Stimulated activated CD8-positive, alpha-beta memory T cell treated with anti-CD3 and anti-CD28 coated beads, Interleukin-7, amount 100 ng/mL, for 1 hour (primary cell): Measurements from ENCODE around the gene TESMIN.

Experiments
- DNase-seq, 2 donors: peaks; one replicate each; pipeline ENCODE4 v3.0.0-alpha.2; 2020; ENCODE audit warnings: low read depth in 2 of 2

Gene TESMIN

DNA sequence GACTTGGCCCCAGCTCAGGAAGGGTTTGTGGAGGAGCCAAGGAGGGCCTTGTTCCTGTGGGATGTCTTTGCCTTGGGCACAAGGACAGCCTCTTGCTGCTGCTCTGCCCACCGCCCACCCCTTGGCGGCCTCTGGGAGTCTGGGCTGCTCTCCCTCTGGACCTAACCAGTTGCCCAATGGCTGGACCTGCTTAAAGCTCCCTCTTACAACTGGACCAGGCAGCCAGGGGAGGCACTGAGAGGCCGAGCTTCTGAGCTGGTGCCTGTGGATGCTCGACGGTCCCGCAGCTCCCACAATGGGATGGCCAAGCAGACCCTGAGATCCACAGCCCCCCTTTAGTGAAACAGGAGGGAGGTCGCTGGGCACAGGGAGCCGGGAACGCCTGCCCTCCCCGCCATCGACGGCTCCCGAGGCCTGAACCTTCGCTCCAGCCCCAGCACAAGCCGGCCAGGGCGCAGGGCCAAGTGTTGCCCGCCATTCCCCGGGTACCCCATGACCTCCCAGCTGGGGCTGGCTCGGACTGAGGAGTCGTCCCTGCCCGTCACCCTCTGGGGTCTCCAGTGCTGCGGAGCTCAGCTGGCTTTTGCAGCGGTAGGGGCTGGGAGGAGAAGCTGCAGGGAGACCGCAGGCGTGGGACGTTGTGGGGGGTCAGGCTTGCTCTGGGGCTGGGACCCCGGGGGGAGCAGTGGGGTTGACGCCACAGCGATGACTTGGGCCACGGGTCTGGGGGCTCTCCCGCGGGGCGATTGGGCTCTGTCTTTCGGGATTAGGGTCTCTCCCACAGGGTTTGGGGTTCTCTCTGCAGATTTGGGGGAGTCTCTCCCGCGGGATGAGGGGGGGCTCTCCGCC lies 67.6 kb downstream of the TESMIN start:
- DNase-seq = no peak

DNA sequence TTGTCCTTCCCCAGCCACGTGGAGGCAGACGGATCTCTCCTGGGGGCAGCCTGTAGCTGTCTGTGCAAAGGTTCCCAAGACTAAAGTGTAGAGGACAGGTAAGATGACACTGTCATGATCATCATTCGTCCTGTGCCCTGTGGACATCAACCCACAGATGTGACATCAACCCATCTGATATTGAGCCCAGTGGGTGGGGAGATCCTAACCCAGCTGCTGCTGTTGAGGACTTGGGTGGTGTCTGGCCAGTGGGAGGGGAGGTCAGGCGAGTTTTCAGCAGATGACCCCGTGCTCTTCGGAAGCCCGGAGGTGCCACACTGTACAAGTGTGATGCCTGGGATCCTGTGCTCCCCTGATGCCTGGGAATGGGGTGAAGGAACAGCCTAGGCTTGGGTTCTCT lies 68.2 kb downstream of the TESMIN start:
- no peak for DNase-seq

DNA sequence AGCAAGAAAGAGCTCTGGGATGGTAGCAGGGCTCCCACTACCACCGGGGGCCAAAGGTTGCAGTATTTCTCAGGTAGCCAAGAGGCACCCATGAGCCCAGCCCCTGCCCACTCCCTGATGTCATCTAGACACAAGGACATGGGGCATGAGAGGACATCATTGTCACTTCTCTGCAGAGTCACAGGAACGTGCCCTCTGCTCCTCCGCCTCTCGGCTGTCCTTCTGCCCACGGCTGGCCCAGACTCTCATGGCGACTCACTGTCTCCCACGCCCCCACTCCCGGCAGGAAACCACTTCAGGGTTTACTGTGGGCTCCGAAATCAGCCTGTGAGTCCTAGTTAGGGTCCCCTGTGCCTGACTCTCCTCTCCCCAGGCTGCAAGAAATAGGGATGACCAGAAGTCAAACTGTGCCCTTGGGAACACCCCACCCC lies 68.8 kb downstream of the TESMIN start:
- no peak for DNase-seq

DNA sequence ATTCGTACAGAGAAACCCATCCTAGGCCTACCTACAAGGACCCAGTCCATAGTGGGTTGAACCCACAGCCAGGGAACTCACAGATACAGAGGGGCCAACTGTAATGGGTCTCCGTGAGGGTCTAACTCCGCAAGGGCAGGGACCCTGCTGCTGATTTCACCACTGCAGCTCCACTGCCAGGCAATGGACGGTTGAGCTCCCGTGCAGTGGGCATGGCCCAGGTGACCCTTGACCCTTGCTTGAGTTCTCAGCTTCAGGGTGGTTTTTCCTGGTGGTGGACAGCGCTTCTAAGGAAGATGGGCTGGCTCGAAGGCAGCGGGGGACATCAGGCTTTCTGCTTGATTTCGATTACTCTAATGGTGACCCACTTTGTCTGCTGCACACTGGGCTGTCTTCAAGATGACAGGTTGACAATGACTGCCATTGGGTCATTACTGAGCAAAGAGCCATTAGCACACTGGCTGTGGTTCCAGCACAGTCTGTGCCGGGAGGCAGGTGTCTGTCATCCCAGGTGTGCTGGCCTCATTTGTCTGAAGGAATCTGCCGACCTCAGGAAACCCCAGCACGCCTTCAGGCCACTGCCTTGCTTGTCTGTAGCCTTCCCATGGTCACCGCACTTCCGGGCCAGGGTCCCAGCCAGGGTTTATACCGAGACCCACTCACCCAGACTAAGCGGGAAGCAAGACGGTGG lies 70.6 kb downstream of the TESMIN start:
- no peak for DNase-seq

DNA sequence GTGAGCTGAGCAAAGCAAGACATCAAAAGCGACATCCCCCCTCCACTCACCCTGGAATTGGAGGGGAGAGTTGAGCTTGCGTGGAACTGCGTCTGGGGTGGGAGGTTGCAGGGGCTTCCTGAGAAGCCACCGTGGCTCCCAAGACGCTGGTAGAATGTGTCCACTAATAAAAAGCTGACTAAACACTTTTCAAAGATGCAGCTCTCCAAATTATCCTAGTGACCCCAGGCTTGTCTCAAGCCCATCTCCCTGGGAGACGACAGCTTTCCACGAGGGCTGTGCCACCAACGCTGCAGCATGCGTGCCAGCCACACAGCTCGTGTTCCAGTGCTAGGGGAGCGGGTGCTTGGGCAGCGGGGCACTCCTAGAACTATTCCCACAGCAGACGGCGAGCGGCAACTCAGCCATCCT lies 73.3 kb downstream of the TESMIN start:
- no peak for DNase-seq

DNA sequence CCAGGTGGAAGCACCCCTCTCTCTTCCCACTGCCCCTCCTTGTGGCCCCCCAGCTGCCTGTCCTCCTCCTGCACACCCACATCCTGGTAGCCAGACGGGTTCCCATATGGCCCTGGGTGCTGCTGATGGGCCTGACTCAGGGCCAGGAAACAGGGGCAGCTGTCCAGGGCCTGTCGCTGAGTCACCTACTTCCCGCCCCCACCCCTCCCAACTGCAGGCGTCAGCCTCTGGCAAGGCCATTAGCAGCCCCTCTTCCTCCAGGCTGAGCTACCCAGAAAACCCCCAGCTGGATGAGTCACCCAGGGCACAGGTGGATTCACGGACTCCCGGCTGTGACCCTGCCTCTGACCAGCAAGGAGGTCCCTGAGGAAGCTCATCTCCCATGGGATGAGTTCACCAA lies 73.9 kb downstream of the TESMIN start:
- no peak for DNase-seq

DNA sequence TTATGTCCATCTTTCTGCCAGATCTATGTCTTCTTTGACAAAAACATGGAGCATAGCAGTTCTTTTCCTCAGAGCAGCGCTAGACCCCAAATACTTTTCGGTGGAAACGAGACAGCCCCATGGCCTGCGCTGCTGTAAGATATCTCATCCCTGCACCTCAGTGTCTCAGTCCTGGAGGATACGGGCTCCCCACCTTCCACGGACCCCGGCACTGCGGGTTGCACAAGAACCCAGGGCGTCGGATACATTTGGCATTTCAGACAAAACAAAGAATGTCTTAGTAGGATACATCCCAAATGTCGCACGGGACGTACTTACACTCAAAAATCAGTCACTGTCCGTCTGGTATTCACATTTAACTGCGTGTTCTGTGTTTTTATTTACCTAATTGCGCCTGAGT lies 76.9 kb downstream of the TESMIN start:
- no peak for DNase-seq

DNA sequence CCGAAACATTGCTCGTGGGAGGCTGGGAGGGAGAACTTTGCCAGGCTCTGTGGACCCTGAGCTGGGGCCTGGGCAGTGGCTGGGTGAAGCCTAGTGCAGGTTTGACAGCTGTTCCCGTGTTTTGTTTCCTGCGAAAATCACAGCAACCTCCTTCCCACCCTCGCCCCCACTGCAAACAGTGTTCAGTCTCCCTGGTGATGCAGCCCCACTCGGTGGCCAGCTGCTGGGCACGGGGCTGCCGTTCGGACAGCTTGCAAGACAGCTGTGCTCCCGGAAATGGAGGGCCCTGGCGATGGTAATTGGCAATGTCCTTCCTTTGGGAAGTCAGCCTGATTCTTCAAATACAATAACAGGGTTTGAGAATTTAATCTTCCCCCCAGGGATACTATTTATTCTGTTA lies 77.3 kb downstream of the TESMIN start:
- no peak for DNase-seq

DNA sequence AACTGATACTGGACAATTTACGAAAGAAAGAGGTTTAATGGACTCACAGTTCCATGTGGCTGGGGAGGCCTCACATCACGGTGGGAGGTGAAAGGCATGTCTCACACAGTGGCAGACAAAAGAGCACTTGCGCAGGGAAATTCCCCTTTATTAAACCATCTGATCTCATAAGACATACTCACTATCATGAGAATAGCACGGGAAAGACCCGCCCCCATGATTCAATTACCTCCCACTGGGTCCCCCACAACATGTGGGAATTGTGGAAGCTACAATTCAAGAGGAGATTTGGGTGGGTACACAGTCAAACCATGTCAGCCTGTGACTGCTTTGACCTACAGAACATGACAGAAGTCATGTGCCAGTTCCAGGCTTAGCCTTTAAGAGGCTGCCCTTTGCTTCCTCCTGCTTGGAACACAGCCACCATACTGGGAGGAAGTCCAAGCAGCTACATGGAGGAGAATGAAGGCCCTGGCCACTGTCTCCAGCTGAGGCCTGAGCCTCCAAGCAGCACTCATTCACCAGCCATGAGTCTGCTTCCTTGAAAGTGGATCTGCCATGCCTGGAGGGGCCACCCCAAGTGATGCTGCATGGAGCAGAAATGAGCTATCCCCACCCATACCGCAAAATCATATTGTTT lies 77.9 kb downstream of the TESMIN start:
- DNase-seq = no peak

DNA sequence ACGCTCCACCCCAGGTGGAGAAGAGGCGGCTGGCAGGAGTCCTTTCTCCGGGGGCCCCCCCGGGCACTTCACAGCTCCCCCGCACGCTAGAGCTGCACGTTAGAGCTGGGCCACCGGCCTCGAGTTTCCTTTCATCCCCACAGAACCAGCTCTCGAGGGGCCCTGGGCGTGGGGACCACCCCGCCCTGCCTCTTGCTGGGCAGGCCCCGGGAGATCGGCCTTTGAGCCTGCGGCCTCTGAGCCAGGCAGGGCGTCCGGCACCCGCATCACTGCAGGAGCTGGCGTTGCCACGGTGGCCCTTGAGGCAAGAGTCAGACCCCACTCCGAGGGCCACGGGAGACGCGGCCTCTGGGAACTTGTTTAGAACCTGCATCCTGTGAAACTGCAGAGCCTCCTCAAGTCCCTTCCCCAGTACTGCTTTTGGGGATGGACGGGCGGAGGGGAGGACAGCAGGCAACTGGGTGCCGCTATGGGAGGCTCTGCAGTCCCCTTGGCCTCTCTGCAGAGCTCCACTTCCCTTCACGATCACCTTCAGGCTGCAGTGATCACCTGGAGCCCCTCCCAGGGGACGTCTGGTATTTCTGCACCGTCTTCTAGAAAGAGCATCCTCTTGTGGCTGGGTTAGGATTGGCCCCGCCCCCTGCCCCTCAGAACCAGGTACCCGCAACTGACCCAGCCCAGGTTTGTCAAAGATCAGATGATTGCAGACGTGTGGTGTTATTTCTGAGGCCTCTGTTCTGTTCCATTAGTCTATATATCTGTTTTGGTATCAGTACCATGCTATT lies 80.9 kb downstream of the TESMIN start:
- DNase-seq = no peak

DNA sequence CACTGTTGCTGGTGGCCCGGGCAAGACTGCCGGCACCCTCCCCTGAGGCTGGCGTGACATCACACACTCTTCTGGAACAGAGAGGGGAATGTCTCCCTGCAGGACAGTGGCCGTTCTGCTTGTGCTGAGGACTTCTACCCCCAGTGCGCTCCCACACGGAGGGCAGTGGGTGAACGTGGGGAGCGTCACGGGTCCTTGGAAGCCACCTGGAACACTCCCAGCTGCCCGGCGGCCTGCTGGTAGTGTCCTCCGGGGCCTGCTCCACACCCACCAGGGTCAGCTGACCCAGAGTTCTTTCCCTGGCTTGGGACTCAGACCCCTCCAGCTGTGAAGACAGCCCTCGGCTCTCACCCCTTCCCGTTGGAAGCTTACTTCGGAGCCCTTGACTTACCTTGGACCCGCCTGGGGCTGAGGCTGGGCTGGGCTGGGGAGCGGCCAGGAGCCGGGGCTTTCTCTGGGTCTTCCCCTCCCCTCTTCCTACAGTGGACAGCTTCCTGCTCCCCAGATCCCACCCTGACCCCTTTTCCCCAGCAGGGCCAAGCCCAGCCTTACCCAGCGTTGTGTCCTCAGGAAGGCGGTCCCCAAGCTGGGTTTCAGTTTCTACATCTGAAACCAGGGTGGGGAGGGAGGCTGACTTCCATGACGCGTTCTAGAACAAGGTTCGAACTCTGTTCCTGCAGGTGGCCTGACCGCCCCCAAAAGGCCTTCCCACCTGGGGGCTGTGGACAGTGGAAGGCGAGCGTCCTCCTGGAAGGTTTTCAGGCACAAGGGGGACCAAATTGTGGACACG lies 81.8 kb downstream of the TESMIN start:
- no peak for DNase-seq

DNA sequence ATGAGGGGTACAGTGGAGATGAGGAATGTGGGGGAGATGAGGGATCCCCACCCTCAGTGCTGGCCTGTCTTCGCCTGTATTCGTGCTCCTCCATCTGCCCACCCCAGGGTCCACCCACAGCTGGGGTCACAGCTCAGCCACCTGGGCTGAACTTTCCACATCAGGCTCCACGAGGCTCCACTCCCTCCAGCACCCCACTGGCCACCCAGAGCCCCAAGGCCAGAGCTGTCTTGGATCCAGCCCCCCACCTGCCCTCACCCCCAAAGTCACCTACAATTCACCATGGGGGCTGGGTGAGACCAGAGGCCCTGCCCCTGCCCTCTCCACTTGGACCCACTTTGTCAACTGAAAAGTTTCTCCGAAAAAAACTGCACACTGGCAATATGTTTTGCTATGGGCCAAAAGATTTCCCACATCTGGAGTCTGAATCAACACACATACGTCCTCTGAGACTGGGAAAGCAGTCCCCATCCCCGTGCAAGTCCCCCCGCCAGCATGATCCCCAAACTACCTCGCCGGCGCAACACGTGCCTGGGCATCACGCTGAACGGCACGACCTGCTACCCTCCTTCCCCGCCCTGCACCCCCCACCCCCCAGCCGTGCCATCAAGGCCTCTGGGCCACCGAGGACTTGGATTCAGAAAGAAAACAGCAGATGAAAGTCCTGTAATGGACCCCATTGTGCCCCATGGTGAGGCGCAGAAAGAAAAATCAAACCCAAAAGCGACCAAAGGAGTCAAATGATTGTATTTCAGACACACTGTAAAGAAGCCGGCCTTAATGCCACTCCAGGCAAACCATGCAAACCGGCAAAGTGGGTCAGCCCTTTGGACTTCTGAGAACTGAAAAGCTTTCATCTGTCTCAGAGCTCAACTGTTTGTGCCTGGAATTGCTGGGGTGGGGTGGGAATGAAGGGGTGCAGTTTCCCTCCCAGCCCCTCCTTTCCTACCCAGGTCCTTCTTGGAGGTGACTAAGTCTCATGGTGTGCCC lies 83.5 kb downstream of the TESMIN start:
- DNase-seq = no peak

DNA sequence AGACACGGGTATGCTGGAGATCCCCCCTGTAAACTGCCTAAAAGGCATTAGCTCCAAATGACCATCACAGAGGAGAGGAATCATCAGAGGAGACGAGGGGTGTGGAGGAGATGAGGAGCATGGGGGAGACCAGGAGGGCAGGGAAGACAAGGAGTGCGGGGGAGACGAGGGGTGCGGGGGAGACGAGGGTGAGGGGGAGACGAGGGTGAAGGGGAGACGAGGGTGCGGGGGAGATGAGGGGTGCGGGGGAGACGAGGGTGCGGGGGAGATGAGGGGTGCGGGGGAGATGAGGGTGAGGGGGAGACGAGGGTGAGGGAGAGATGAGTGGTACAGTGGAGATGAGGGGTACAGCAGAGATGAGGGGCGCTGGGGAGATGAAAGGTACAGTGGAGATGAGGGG lies 84.5 kb downstream of the TESMIN start:
- DNase-seq = no peak

DNA sequence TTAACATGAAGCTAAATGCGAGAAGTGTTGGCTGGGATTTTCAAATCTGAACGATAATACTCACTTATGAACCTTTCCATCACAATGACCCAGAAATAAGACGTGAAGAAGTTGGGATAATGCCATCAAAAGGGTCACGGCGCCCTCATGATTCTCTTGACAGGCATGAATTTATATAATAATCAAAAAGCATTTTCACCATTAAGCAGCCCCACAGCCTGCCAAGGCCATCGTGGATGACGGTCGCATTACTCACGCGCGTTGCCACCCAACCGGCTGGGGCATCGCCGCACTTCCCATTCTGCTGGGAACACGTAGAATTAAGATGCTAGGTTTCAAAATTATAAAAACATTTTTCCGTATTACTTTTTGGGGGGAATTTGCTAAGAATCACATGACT lies 85.9 kb downstream of the TESMIN start:
- DNase-seq = no peak

DNA sequence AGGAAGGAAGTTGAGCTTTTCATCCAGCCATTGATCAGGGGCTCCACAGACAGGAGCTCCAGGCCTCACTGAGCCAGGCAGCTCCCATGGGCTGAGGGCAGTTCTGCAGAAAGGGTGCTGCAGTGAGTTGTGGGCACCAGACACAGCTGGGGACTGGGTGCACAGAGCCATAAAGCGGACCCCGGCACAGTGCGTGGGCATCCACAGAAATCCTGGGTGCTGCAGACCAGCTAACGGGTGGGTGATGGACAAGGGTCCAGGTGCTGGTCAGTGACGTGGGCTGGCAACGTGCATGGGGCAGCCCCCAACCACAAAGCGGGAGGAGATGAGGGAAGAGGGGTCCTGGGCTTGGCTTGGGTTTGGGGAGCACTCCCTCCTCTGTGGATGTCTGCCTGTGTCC lies 86.4 kb downstream of the TESMIN start:
- DNase-seq = no peak

DNA sequence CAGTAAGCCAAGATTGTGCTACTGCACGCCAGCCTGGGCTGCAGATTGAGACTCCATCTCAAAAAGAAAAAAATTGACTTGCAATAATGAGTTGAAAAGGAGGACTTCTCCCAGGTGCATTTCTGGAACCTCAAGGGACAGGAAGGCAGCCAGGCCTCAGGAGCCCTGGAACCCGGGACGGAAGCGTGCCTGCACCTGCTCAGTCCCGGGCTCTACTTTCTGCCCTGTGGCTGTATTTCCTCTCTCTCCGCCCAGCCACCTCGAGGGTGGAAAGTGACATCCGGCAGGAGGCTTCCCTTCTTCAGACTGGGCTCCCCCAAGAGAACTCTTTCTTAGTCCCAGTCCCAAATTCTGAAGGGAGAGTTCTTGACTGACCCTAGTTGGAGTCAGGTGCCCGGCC lies 87.2 kb downstream of the TESMIN start:
- no peak for DNase-seq

DNA sequence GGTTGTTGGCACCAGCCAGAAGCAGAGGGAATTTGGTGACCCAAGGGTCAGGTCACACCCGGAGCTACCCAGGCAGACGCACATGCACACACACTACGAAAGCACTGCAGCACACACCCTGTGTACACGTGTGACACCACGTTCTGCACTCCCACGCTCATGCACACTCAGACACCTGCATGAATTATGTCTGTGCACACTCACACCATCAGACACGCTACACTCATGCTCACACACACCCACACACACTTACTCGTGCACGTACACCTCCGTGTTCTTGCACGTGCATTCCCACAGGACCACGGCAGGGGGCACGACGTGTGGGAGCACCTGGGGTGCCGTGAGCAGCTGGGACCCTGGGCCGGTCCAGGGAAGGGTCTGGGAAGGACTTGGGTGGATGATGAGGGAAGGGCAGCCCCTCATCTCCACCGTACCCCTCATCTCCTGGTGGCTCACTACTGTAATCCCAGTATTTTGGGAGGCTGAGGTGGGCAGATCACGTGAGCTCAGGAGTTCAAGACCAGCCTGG lies 87.8 kb downstream of the TESMIN start:
- DNase-seq = no peak

DNA sequence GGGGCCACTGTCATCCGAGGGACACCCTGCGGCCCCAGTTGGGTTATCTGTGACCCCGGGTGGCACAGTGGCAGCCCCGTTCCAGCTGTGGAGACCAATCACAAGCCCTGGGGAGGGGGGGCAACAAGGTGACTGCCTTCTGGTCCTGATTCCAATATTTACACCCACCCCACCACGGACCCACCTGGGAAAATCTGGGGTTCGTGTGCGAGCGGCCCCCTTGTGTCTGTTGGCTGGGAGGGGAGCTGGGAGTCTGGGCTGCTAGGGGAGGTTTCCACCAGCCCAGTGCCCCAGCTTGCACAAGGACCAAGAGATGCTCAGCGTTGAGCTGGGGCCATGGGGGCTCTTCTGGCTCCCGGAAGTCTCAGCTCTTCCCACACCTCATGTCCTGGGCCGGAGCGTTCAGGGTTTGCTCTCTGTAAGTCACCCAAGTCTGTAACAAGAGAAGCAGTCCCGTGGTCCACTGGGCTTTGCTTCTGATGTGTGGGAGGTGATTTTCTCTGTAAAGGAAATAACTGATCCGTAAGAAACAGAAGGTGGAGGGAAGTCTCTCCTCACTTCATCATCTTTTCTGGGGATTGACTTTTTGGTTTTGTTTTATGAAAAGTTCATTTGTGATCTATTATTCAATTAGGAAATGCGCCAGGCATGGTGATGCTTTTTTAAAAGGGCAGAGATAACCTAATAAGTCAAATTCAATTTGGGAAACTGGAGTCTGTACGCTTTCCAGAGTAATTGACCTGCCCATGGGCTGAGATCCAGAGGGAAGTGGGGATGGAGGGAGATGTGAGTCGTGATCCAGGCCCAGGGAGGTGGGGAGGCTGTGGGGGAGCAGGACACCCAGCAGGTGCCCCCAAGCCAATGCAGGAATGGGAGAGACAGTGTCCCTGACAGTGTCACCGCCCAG lies 89.4 kb downstream of the TESMIN start:
- DNase-seq = no peak

DNA sequence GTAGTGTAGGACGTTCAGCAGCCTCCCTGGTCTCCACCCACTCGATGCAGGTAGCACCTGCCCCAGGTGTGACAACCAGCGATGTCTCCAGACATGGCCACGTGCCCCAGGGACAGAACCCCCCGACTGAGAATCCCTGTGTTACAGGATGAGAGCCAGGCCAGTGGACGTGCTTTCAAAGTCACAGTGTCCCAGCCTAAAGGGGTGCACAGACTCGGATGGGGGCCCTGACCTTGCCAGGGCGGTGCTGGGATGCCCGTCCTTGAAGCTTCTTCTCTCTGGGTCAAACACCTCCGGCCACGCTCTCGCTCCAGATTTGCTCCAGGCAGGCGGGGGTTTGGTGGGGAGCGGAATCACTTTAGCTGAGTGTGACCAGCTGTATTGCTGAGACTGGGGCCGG lies 90.3 kb downstream of the TESMIN start:
- no peak for DNase-seq
